HepG2 (cell line): ENCODE data around the gene JAG1. TPM values are rescaled to one million over a fixed set of nuclear protein-coding genes. Genes with fewer than 3 reads are reported as not detected.

ENCODE experiments used
- CC2D1A ChIP-seq: sonication (generic); formaldehyde crosslinking; IDR thresholded peaks from 2 replicates; pipeline ENCODE4 v1.8.1; 2023; ENCODE audit warnings: mild to moderate bottlenecking, missing genetic modification reagents
- GFI1 ChIP-seq: sonication (generic); formaldehyde crosslinking; IDR thresholded peaks from 2 replicates; pipeline ENCODE4 v1.5.0; 2020; ENCODE audit warnings: missing genetic modification reagents, mild to moderate bottlenecking, borderline replicate concordance
- GLI4 ChIP-seq: sonication (generic); formaldehyde crosslinking; IDR thresholded peaks from 2 replicates; pipeline ENCODE4 v1.5.1; 2020; ENCODE audit warnings: missing genetic modification reagents, mild to moderate bottlenecking, moderate library complexity, borderline replicate concordance
- HNF4A ChIP-seq: sonication (generic); formaldehyde crosslinking; IDR thresholded peaks from 2 replicates; pipeline ENCODE4 v1.4.0; 2020; ENCODE audit warnings: missing genetic modification reagents
- ISX ChIP-seq: sonication (generic); formaldehyde crosslinking; conservative IDR thresholded peaks from 2 replicates; pipeline ENCODE4 v1.5.0; 2020; ENCODE audit warnings: missing genetic modification reagents
- NPAS2 ChIP-seq: sonication (generic); formaldehyde crosslinking; IDR thresholded peaks from 2 replicates; pipeline ENCODE4 v1.8.0; 2022; ENCODE audit warnings: mild to moderate bottlenecking, missing genetic modification reagents, borderline replicate concordance
- RFXANK ChIP-seq: IDR thresholded peaks from 2 replicates; pipeline ENCODE4 v1.6.1; 2016
- SIN3A ChIP-seq: IDR thresholded peaks from 2 replicates; pipeline ENCODE4 v1.6.1; 2011; ENCODE audit warnings: low read depth, mild to moderate bottlenecking, control low read depth, low read length, borderline replicate concordance
- SRSF9 ChIP-seq: fragments of 200-400 bp; formaldehyde crosslinking; IDR thresholded peaks from 2 replicates; pipeline ENCODE4 v1.6.1; 2018; ENCODE audit warnings: borderline replicate concordance, mild to moderate bottlenecking, low read depth, low read length; ENCODE audit not compliant: insufficient read depth, poor library complexity, severe bottlenecking
- TMF1 ChIP-seq: sonication (generic); formaldehyde crosslinking; IDR thresholded peaks from 2 replicates; pipeline ENCODE4 v1.8.1; 2022; ENCODE audit warnings: low read depth, missing genetic modification reagents
- ZBTB42 ChIP-seq: sonication (generic); formaldehyde crosslinking; IDR thresholded peaks from 2 replicates; pipeline ENCODE4 v1.5.0; 2020; ENCODE audit warnings: mild to moderate bottlenecking, missing genetic modification reagents
- ZFX ChIP-seq: sonication (generic); formaldehyde crosslinking; IDR thresholded peaks from 2 replicates; pipeline ENCODE4 v1.4.0; 2020; ENCODE audit warnings: mild to moderate bottlenecking, low read depth, missing genetic modification reagents, moderate library complexity
- ZNF160 ChIP-seq: sonication (generic); formaldehyde crosslinking; IDR thresholded peaks from 2 replicates; pipeline ENCODE4 v1.8.0; 2022; ENCODE audit warnings: mild to moderate bottlenecking, inconsistent platforms, missing genetic modification reagents
- ZNF317 ChIP-seq: sonication (generic); formaldehyde crosslinking; IDR thresholded peaks from 2 replicates; pipeline ENCODE4 v1.5.0; 2020; ENCODE audit warnings: mild to moderate bottlenecking, missing genetic modification reagents
- ZNF33A ChIP-seq: sonication (generic); formaldehyde crosslinking; IDR thresholded peaks from 2 replicates; pipeline ENCODE4 v1.5.1; 2020; ENCODE audit warnings: missing genetic modification reagents, mild to moderate bottlenecking, moderate library complexity, borderline replicate concordance
- ZNF546 ChIP-seq: sonication (generic); formaldehyde crosslinking; conservative IDR thresholded peaks from 2 replicates; pipeline ENCODE4 v1.8.1; 2023; ENCODE audit warnings: mild to moderate bottlenecking, missing genetic modification reagents
- ZNF605 ChIP-seq: sonication (generic); formaldehyde crosslinking; IDR thresholded peaks from 2 replicates; pipeline ENCODE4 v1.8.0; 2022; ENCODE audit warnings: mild to moderate bottlenecking, missing genetic modification reagents
- ZNF720 ChIP-seq: sonication (generic); formaldehyde crosslinking; IDR thresholded peaks from 2 replicates; pipeline ENCODE4 v1.4.0; 2020; ENCODE audit warnings: missing genetic modification reagents
- ZNF83 ChIP-seq: sonication (generic); formaldehyde crosslinking; IDR thresholded peaks from 2 replicates; pipeline ENCODE4 v1.4.0; 2020; ENCODE audit warnings: missing genetic modification reagents, mild to moderate bottlenecking, borderline replicate concordance
- ZSCAN12 ChIP-seq: sonication (generic); formaldehyde crosslinking; IDR thresholded peaks from 2 replicates; pipeline ENCODE4 v1.9.0; 2021; ENCODE audit warnings: mild to moderate bottlenecking, missing genetic modification reagents
- polyA plus RNA-seq, 8 experiments: library from polyadenylated mRNA; depleted of rRNA in 3 of 8; stranded (reverse) in 7 of 8; unstranded in 1 of 8; fragments of >200 nt; fragmentation: Illumina TruSeq in 4 of 8; extraction: Trizol in 4 of 8; gene quantifications; 2 replicates each; pipeline versions ENCODE4 v1.2.1 to v1.2.3, GENCODE V29; 2011 to 2016; ENCODE audit warnings: low read depth in 4 of 8, missing spikeins in 1 of 8, mixed read lengths in 1 of 8; ENCODE audit not compliant: insufficient read depth in 1 of 8
- total RNA-seq, 5 experiments: library from RNA; depleted of rRNA; stranded (reverse); fragments of >200 nt; fragmentation: Illumina TruSeq; extraction: Trizol; gene quantifications; 2 replicates each; pipeline ENCODE4 v1.2.3, GENCODE V29; 2016; ENCODE audit warnings: low read depth in 1 of 5
- TF ChIP-seq, protein P1 (sequence below): sonication (generic); formaldehyde crosslinking; IDR thresholded peaks from 2 replicates; pipeline ENCODE4 v1.5.0; 2020; ENCODE audit warnings: mild to moderate bottlenecking, missing genetic modification reagents
- TF ChIP-seq, protein P2 (sequence below): sonication (generic); formaldehyde crosslinking; IDR thresholded peaks from 2 replicates; pipeline ENCODE4 v1.8.1; 2023; ENCODE audit warnings: mild to moderate bottlenecking, missing genetic modification reagents
- TF ChIP-seq, protein P3 (sequence below): sonication (generic); formaldehyde crosslinking; IDR thresholded peaks from 2 replicates; pipeline ENCODE4 v1.4.0; 2020; ENCODE audit warnings: mild to moderate bottlenecking, missing genetic modification reagents
- TF ChIP-seq, protein P4 (sequence below): sonication (generic); formaldehyde crosslinking; conservative IDR thresholded peaks from 2 replicates; pipeline ENCODE4 v1.8.0; 2022; ENCODE audit warnings: low read depth, missing genetic modification reagents
- TF ChIP-seq, protein P5 (sequence below): sonication (generic); formaldehyde crosslinking; IDR thresholded peaks from 2 replicates; pipeline ENCODE4 v1.5.0; 2020; ENCODE audit warnings: mild to moderate bottlenecking, missing genetic modification reagents

Gene JAG1
- total and polyA plus RNA-seq, 2 of the 13 experiments (the other 11 are each of a cell fraction or from before 2014, with no cell fraction given) = 47.1 to 56.3 TPM

DNA sequence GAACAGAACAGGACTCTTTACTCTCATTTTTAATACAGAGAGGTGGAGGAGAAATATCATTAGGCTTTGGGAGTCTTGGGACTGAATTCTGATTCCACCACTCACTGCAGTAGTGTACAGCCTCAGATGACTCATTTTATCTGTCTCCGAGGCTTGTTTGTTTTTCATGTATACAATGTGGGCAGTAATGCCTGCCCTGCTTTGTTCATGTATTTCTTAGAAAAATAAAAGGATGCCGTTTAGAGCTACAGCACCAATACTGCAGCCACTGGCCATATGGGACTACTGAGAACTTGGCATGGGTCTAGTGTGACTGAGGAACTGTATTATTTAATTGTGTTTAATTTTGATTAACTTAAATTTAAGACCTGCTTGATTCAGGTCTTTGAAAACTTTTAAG is 41.2 kb upstream of the JAG1 start (continued):
- TF ChIP-seq, protein P1, sequence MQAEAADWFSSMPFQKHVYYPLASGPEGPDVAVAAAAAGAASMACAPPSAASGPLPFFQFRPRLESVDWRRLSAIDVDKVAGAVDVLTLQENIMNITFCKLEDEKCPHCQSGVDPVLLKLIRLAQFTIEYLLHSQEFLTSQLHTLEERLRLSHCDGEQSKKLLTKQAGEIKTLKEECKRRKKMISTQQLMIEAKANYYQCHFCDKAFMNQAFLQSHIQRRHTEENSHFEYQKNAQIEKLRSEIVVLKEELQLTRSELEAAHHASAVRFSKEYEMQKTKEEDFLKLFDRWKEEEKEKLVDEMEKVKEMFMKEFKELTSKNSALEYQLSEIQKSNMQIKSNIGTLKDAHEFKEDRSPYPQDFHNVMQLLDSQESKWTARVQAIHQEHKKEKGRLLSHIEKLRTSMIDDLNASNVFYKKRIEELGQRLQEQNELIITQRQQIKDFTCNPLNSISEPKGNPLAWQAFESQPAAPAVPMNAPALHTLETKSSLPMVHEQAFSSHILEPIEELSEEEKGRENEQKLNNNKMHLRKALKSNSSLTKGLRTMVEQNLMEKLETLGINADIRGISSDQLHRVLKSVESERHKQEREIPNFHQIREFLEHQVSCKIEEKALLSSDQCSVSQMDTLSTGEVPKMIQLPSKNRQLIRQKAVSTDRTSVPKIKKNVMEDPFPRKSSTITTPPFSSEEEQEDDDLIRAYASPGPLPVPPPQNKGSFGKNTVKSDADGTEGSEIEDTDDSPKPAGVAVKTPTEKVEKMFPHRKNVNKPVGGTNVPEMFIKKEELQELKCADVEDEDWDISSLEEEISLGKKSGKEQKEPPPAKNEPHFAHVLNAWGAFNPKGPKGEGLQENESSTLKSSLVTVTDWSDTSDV (CRISPR knock-in tag) = no peak
- TF ChIP-seq ZNF83 (CRISPR knock-in tag) (no peak), ZNF546 (no peak), HNF4A (CRISPR knock-in tag) (no peak), ZNF605 (no peak), TMF1 (CRISPR knock-in tag) (no peak), ZNF33A (CRISPR knock-in tag) (no peak), ZSCAN12 (CRISPR knock-in tag) (no peak), SRSF9 (no peak), ZBTB42 (CRISPR knock-in tag) (no peak), ZNF160 (no peak), ZNF317 (CRISPR knock-in tag) (no peak), GFI1 (no peak), SIN3A (no peak), NPAS2 (CRISPR knock-in tag) (no peak), ZNF720 (CRISPR knock-in tag) (no peak), ZFX (CRISPR knock-in tag) (no peak), GLI4 (CRISPR knock-in tag) (no peak), ISX (CRISPR knock-in tag) (no peak), CC2D1A (CRISPR knock-in tag) (no peak), RFXANK (CRISPR knock-in tag) (no peak)
- TF ChIP-seq, protein P2, sequence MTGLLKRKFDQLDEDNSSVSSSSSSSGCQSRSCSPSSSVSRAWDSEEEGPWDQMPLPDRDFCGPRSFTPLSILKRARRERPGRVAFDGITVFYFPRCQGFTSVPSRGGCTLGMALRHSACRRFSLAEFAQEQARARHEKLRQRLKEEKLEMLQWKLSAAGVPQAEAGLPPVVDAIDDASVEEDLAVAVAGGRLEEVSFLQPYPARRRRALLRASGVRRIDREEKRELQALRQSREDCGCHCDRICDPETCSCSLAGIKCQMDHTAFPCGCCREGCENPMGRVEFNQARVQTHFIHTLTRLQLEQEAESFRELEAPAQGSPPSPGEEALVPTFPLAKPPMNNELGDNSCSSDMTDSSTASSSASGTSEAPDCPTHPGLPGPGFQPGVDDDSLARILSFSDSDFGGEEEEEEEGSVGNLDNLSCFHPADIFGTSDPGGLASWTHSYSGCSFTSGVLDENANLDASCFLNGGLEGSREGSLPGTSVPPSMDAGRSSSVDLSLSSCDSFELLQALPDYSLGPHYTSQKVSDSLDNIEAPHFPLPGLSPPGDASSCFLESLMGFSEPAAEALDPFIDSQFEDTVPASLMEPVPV (CRISPR knock-in tag) = no peak
- TF ChIP-seq, protein P3, sequence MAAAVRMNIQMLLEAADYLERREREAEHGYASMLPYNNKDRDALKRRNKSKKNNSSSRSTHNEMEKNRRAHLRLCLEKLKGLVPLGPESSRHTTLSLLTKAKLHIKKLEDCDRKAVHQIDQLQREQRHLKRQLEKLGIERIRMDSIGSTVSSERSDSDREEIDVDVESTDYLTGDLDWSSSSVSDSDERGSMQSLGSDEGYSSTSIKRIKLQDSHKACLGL (CRISPR knock-in tag) = no peak
- TF ChIP-seq, protein P4, sequence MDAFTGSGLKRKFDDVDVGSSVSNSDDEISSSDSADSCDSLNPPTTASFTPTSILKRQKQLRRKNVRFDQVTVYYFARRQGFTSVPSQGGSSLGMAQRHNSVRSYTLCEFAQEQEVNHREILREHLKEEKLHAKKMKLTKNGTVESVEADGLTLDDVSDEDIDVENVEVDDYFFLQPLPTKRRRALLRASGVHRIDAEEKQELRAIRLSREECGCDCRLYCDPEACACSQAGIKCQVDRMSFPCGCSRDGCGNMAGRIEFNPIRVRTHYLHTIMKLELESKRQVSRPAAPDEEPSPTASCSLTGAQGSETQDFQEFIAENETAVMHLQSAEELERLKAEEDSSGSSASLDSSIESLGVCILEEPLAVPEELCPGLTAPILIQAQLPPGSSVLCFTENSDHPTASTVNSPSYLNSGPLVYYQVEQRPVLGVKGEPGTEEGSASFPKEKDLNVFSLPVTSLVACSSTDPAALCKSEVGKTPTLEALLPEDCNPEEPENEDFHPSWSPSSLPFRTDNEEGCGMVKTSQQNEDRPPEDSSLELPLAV (CRISPR knock-in tag) = no peak
- TF ChIP-seq, protein P5, sequence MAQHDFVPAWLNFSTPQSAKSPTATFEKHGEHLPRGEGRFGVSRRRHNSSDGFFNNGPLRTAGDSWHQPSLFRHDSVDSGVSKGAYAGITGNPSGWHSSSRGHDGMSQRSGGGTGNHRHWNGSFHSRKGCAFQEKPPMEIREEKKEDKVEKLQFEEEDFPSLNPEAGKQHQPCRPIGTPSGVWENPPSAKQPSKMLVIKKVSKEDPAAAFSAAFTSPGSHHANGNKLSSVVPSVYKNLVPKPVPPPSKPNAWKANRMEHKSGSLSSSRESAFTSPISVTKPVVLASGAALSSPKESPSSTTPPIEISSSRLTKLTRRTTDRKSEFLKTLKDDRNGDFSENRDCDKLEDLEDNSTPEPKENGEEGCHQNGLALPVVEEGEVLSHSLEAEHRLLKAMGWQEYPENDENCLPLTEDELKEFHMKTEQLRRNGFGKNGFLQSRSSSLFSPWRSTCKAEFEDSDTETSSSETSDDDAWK (CRISPR knock-in tag) = no peak
